Measurements from ENCODE around the gene NRCAM.
A peak's percentile ranks its signal among the peaks of the same experiment; 100 is the strongest.

NRCAM gene

DNA sequence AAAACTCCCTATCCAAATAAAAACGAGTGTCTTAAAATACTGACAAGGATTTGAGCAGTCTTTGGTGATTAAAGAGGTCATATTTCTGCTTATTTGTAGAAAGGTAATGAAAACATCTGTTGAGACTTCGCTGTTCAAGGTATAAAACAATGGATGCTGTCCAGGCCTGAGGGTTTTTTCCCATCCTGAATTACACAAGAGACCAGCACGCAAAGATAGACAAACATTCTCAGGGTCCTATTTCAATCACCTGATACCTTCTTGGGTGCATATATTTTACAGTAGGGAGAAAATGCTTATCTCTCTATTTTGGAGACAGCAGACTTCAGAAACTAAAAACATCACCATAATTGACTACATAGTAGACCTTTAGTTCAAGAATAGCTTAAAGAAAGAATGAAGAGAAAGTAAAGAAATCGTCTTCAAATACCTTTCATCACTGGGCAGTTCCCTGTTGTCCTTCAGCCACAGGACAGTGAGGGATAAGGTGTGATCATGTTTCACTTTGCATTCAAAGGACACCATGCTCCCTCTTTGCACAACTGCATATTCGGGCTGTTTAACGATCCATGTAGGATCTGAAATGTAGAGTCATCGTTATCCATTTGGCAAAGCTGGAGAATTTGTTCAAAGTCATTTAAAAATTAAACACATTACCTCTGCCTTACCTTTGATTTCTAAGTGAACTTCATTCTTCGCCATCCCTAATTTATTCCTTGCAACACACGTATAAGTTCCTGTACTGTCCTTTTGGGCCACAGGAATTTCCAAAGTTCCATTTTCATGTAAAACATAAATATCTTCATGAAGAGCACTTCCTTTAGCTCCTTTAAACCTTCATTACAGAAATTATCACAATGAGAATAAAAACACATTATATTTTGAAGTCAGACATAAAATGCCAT, 262.4 kb downstream of the NRCAM start:
- DNase-seq = no peak

DNA sequence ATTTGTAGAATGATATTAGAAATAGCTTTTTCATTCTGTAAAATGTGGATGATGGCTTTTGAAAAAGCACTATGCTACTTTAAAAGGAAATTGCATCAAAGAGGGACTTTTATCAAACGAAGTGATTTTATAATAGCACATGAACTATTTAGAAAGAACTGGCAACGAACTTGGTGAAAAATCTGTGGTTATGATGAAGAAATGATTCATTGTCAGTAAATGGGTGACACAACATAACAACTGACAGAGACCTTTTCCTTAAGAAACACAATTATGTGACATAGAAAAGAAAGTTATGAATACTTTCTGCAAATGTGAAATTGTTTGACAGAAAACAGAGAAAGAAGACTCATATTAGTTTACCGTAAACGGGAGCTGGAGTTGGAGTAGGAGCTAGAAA, 265.3 kb downstream of the NRCAM start:
- DNase-seq = no peak

DNA sequence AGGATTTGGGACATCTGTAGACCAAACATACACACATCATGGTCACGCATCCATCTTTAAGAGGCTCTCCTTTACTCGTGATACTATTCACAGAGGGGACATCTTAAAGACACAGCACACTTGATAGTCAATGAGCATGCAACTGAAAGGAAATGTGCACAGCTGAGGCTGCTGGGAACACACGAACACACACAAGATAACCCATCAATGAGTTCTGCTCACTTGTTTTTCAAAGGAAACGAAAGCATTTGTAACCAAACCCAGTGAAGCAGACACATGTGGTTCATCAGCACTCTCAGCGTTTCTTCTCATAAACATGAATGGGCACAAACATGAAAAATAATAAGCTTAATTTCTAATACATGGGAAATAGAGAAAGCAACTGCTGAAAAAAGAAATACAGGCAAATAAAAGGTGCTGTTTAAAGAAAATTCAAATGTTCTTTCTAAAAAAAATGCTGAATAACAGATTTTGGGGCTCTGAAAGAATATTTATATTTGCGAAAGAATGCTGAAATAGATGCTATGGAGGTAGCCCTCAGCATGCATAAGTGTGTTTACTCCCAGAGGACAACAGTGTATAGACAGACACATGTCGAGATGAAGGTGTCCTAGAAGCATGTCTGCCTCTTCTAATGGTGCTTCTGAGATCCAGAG, 266.4 kb downstream of the NRCAM start:
- no peak for DNase-seq

DNA sequence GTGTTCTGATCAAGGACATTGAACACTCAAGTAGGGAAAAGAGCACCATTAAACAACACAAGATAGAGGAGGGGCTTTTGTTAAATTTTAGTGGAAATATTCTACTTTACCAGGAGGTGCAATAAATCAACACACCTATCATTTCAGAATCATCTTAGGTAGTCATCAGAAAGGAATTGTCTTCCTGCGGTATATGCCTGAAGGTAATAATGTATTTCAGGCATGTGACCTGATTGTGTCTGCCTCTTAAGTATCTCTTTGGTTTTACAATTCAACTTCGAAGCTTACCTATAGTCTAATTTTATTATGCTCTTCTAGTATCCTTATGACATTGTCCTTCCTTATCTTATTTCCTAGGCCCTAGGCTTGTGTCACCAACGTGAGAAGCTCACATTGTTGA, 267.5 kb downstream of the NRCAM start:
- DNase-seq = no peak

DNA sequence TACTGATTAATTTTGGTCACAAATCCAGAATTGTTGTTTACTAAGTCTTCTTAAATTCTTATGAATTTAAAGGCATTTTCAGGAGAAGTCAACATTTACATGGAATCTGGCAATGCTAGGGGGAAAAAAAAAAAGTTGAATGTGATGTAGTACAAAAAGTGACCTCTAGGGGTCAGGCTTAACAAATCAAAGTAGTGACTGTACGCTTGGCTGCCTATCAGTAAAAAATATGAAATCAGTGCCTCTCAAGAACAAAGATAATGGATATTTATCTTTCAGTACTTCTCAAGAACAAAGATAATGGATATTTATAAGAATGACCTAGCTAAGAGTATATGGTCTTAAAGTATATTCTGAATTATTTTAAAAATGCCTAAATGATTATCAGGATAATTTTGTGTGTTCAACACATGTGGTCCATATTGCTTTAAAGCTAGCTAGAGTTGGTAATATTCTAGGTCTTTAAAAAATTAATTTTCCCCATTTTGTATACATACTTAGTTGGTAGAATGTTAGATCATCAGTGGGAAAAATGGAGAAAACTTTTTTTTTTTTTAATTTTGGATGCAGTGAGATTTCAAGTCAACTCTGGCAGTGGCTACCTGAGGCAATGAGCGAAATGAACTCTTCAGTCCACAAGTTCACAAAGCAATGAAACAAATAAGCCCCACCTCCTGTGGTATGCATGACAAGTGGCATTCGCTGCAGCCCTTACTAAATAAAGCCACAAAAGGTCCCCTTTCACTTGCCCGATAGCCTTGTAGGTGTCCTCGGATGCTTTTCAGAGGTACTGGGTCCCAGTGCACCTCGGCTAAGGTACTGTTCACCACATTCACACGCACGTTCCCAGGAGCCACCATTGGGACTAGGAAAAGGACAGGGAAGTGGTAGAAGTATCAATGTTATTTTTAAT, 274.9 kb downstream of the NRCAM start:
- no peak for DNase-seq

DNA sequence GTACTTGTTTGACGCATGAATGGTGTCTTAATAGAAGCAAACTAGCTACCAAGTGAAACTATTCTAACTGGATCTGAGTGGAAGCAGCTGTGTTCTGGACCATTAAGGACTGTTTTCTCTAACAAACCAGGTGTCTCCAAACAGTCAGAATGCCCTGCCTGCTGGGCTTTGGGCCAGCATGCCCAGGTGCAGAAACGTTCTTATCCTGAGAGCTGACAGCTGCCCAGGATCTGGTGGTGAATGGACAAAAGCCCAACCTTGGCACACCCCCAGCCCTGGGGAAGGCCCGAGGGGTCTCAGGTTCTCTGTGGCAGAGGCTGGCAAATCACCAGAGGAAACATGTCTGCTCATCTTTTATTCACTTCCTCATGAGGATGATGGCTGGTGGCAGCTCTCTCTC, 277.8 kb downstream of the NRCAM start:
- no peak for DNase-seq

DNA sequence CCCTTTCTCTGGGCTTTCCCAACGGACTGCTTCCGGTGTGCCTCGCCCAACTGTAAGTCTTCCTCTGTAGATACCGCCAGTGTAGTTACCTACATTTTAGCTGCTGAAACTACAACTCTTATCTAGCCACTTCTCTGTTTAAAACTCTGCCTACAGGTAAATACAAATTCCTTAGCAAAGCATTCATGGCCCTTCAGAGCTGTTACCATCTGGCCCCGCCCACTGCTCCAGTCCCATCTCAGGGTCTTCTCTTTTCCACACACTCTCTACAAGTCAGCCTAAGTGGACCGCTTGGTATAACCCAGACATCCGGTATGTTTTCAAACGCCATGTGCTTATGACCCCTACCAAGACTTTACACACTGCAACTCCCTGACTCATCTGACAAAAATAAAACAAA, 285.1 kb downstream of the NRCAM start:
- DNase-seq = no peak

DNA sequence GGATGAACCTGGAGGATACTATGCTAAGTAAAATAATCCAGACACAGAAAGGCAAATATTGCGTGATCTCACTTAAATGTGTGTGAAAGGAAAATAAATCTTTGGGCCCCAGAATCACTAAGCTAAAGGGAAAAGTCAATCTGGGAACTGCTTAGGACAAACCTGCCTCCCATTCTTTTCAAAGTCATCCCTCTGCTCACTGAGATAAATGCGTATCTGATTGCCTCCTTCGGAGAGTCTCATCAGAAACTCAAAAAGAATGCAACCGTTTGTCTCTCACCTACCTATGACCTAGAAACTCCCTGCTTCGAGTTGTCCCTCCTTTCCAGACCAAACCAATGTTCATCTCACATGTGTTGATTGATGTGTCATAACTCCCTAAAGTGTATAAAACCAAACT, 286.0 kb downstream of the NRCAM start:
- DNase-seq = no peak

DNA sequence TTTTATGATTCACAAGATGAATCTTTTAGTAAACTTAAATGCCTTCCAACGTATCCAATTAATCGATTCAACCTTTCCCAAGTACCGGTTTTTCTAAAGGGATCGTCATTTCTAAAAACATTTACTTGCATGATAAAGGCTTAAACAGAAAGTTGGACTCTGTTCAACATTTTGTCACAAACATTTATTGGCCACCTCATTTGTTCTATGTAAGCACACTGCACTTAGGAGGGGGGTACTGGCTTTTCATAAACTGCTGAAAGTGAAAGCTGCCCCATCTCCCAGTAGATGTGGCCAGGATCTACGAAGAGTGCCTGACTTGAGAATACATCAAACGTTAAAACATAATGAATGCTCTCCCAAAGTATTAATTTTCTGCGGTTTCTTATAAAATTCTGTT, 288.8 kb downstream of the NRCAM start:
- DNase-seq = no peak

DNA sequence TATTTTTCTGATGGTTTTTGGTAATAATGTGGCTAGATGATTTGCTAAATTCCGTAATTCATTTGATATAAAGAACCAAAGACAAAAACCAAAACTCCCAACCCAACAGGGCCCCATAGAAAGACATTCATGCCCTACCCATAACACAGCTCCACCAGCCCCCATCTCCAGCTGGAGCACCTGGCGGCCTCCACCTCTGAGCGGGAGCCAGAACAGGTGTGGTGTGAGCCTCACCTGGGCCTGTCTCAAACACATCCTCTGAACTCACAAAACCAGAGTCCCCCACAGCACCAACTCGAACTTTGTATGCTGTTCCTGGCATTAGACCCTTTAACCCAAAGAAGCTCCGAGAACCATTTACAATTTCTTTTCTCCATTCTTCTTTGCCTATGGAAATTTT, 289.5 kb downstream of the NRCAM start:
- no peak for DNase-seq

DNA sequence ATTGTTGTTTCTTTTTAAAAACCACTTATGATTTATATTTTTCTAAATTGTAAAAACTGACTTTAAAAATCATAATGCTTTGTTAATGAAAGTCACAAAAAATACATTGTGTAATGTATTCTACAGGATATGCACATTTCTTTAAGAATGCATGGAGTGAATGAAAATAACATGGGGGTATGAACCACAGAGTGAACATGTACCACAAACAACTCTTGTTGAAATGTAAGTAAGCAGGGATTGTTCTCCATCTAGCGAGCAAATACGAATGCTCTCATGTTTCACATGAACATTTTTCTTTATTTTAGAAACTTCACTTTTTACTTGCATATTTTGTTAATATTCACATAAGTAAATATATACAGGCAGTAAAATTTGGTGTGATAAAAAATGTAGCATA, 290.5 kb downstream of the NRCAM start:
- DNase-seq = no peak

DNA sequence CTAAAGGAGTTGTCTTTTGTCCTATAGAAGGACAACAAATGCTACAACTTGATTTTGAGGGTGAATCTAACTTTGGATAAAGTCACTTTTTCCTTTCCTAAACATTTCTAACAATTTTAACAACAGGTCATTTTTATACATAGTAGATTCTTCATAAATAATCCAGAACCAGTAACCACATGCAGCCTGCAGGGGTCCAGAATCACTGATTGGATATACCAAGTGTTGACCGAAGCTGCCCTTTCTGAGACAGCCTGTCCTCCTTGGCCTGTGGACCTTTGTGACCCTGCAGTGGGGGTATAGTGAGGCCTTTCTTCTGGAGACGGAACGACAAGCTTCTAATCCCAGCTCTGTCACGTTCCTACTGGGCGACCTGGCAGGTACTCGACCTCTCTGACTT, 291.3 kb downstream of the NRCAM start:
- DNase-seq = no peak

DNA sequence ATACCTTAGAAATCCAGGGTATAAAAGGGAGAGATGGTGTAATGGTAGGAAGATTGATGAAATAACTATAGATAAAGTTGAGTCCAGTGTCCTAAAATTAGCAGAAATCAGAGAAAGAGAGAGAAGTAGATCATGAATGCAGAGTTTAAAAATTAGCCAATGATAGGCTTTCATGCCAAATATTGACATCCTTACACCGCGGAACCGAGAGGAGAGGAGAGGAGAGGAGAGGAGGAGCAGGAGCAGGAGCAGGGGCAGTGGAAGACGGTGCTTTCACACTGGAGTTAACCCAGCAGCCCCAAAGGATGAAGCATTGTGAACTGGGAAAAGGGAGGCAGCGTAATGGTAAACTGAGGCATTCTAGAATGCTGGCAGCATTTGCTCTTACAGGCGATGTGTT, 291.9 kb downstream of the NRCAM start:
- no peak for DNase-seq

DNA sequence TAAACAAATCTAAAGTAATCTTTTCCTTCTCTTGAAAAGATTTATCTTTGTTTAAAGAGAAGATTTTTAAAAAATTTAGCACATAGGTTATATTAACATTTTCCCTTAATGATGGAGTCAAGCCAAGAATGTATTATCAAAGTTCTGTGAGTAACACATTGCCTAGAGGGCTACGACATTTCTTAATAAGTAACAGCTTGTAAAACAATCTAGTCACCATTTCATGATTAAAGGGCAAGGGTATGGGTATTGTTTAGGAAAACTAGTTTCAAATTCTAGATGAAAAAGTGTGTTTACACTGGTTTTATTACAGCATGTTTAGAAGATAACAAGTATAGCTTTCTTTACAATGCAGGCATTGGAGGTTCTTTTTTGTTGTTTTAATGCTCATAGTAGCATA, 297.5 kb downstream of the NRCAM start:
- DNase-seq = no peak

DNA sequence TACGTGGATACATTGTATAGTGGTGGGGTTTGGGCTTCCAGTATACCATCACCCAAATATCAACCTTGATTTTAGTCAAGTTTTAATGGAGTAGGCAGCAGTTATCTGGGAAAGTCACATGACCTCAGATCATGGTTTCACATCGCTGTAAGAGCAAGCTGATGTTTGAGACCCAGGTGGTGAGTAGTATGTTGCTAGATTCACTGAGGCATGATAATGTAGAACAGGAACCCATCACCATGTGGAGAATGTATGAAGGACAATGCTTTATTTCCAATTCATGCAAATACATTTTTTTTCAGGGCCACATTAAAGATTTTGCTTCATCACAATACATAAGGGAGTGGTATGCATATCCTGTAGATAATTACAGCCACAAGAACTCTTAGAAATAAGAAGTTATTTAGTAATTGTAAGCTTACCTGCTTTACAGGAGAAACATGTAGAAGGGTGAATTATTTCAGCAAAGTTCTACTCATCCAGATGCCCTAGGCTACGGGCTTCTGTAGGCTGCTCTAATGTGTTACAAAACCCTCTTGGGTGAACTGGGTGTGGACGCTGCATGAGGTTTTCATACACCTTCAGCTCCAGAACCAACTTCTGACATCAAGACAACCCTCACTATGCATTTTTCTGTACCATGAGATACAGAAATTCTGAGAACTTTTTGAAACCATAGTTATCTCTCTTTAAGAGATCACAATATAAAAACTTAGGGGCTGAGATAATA, 298.5 kb downstream of the NRCAM start:
- DNase-seq = no peak

DNA sequence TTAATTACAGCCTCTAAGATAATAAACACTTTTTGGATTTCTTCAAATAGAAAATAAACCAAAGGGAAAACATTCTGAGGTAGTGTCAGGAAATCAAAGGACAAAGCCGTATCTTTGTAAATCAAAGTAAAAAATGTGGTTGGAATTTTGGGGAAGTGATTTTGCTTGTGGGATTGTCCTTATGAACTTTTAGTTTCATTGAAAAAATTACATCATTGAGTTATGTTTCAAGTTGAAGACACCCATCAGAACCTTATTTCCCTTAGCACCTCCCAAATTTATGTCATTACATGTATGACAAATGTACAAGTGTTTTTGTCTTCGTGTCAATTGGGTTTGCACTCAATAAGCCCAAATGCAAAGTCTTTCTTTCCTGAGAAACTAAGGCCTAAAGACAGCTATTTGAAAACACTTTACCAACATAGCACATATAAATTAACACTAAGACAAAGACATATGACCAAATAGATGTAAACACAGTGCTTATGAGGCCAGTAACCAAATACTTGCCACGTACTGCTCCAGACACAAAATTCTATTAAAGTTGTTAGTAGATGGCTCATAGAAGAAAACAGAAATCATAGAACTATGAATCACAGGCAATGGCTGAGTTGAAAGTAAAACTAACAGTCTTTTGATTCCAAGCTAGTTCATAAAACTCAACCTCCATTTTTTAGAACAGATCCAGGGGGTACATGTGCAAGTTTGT, 299.2 kb downstream of the NRCAM start:
- DNase-seq = no peak

DNA sequence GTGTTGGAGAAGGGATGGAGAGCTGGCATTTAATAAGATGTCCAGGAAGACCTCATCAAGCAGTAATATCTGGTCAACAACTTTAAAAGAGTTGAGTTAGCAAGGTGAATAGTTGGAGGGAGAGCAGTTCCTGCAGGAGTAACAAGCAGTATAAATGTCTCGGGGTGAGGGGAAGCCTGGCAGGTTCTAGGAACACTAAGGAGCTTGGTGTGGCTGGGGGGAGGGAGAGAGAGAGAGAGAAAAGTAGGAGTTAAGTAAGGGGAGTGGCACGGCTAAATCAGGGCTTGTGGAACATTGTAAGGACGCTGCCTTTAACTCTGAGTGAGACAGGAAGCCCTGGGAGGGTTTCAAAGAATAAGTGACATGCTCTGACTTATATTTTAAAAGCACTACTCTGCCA, 304.0 kb downstream of the NRCAM start:
- DNase-seq = no peak

DNA sequence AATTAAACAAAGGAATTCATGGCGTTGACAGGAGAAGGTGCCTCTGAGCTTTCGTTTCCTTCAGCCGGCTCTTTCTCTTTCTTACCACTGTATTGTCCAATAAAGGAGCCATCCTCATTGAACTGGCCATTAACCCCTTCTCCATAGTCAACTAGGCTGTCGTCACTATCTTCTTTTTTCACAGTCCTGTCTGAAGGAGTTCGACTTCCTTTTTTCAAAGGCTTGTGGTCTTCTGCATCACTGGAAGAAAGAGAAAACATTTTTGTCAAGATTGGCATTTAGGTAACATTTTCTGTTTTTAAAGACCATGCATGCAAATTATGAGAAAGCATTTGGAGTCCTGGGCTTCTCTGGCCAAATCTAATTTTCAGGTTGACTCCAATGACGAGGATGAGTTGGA, 306.3 kb downstream of the NRCAM start:
- no peak for DNase-seq

DNA sequence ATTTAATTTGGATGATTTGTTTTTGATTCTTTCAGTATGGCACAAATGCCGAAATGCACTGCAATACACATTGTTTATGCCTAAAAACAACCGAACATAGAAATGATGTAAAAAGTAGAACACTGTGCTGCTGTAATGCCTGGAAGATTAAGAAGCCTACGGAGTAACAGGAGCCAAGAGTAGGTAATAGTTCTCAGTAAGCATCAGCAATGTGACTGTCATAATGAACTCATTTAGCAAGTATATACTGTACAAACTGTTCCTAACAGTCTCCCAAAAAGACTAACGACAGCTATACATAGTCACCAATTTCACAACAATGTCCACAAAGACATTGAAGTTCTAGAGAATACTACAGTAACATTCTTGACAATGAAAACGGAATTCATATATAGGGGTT, 307.1 kb downstream of the NRCAM start:
- no peak for DNase-seq

DNA sequence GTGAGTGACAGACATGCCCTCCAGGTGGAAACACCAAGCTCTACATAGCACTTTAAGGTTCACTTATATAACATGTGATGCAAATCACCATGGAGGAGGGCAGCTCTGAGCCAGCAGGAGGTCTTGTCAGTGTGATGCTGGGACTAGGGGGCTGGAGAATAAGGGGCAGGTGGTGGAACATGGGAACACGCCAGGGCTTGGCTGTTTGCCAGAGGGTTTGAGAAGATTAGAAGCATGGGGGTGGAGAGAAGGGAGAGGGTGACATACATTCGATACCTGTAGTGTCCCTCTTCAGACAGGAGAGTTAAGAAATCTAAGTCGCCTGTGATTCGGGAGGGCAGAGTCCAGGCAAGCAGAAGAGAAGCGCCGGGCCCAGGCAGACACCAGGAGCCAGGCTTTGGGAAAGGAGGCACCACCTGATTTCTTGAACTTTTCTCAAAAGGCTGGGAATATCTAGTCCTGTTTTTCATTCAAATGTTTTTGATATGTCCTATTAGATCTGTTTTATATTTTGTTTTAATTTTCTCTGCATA, 309.1 kb downstream of the NRCAM start:
- DNase-seq = no peak

DNA sequence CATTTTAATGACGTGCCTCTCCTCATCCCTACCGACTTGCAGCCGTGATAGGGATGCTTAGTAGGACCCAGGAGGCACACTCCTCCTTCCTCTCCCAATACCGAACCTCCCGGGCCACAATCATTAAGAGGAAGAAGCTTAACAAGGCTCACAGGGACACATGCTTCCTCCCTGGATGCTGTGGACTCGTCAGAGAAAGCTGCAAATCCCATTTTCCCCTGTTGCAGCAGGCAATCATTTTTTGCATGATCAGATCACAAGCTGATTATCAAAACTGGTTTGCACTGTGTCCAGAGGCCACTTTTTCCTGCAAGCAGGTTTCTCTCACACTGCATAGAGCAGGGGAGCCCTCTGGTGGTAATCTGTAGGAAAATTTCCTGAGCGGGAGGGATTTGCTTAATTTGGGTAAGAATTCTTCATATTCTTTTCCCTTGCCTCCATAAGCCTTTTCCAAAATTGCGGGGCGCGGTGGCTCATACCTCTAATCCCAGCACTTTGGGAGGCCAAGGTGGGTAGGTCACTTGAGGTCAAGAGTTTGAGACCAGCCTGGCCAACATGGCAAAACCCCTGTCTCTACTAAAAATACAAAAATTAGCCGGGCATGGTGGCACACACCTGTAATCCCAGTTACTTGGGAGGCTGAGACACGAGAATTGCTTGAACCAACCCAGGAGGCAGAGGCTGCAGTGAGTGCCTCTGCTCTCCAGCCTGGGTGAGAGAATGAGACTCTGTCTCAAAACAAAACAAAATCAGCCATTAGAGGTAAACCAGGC, 310.0 kb downstream of the NRCAM start:
- DNase-seq = peak; percentile 26

All from CD4-positive, alpha-beta T cell treated with Interleukin-6 for 4 hours (primary cell).